Right cardiac atrium (tissue), 5 donors: ENCODE data around the gene CLCN6. TPM values are rescaled to one million over a fixed set of nuclear protein-coding genes. Genes with fewer than 3 reads are reported as not detected.

Source experiments
- polyA plus RNA-seq: library from polyadenylated mRNA; stranded (reverse); fragments of 200-250 nt; gene quantifications from one replicate; pipeline ENCODE4 v1.2.3, GENCODE V29; 2013
- total RNA-seq, 4 donors: library from RNA; stranded (reverse); fragmentation: NEBNext Ultra II Directional; extraction: Animal tissue kit (Norgen Biotek cat#: 25700); gene quantifications; one replicate each; pipeline ENCODE4 v1.2.1, GENCODE V29; 2021
- donor health status: healthy with polysubstance abuse.
- donor health status: DM: no; HTN: yes; CAD: no.
- donor health status: DM: no; HTN: no; CAD: no.
- donor health status: DM: no; HTN: yes; CAD: no; lungs with severe emphysema.
- donor health status: DM: yes; HTN: yes; CAD: no.

CLCN6 gene
- total and polyA plus RNA-seq, 5 donors: 16.2 to 54.9 (median 34.0) TPM

Other genes starting within 250 kb of the CLCN6 start
- gene FBXO2, start 151.8 kb upstream of the CLCN6 start, total RNA-seq: 10 to 100 TPM in 1 of 4 donors, 1 to 10 TPM in 3; 5.4 to 10.6 (median 6.5) TPM
- gene FBXO2, start 151.8 kb upstream of the CLCN6 start, polyA plus RNA-seq: 14.0 TPM
- 10 to 100 TPM; 18.5 to 30.1 (median 24.8) TPM for gene FBXO44, start 151.3 kb upstream of the CLCN6 start, total RNA-seq
- gene FBXO44, start 151.3 kb upstream of the CLCN6 start, polyA plus RNA-seq: 25.1 TPM
- gene FBXO6, start 142.0 kb upstream of the CLCN6 start, total RNA-seq: 1 to 10 TPM; 4.5 to 7.9 (median 5.9) TPM
- 9.9 TPM for gene FBXO6, start 142.0 kb upstream of the CLCN6 start, polyA plus RNA-seq
- 10 to 100 TPM; 15.5 to 20.3 (median 16.7) TPM for gene MAD2L2, start 125.0 kb upstream of the CLCN6 start, total RNA-seq
- 22.8 TPM for gene MAD2L2, start 125.0 kb upstream of the CLCN6 start, polyA plus RNA-seq
- under 1 TPM in 3 of 4 donors, not detected in 1; 0.03 to 0.08 (median 0.03) TPM for gene DRAXIN, start 114.5 kb upstream of the CLCN6 start, total RNA-seq
- 0.02 TPM for gene DRAXIN, start 114.5 kb upstream of the CLCN6 start, polyA plus RNA-seq
- 10 to 100 TPM; 17.5 to 25.0 (median 21.9) TPM for gene AGTRAP, start 70.1 kb upstream of the CLCN6 start, total RNA-seq
- gene AGTRAP, start 70.1 kb upstream of the CLCN6 start, polyA plus RNA-seq: 23.9 TPM
- 1 to 10 TPM; 1.3 to 2.7 (median 2.0) TPM for gene C1orf167, start 44.0 kb upstream of the CLCN6 start, total RNA-seq
- 4.0 TPM for gene C1orf167, start 44.0 kb upstream of the CLCN6 start, polyA plus RNA-seq
- gene MTHFR, start 227 bp upstream of the CLCN6 start, total RNA-seq: 10 to 100 TPM; 46.6 to 75.2 (median 58.9) TPM
- 36.7 TPM for gene MTHFR, start 227 bp upstream of the CLCN6 start, polyA plus RNA-seq
- gene NPPA, start 41.6 kb downstream of the CLCN6 start, total RNA-seq: over 10,000 TPM; 26,185 to 59,291 (median 38,228) TPM
- gene NPPA, start 41.6 kb downstream of the CLCN6 start, polyA plus RNA-seq: 45,715 TPM
- gene NPPB, start 52.8 kb downstream of the CLCN6 start, total RNA-seq: 1,000 to 10,000 TPM in 1 of 4 donors, 100 to 1,000 TPM in 1, 10 to 100 TPM in 2; 37.1 to 2,245 (median 160) TPM
- 1,679 TPM for gene NPPB, start 52.8 kb downstream of the CLCN6 start, polyA plus RNA-seq
- gene KIAA2013, start 120.2 kb downstream of the CLCN6 start, total RNA-seq: 10 to 100 TPM; 34.6 to 38.1 (median 36.3) TPM
- gene KIAA2013, start 120.2 kb downstream of the CLCN6 start, polyA plus RNA-seq: 37.3 TPM
- gene PLOD1, start 128.5 kb downstream of the CLCN6 start, total RNA-seq: 10 to 100 TPM; 49.5 to 77.8 (median 63.1) TPM
- 51.0 TPM for gene PLOD1, start 128.5 kb downstream of the CLCN6 start, polyA plus RNA-seq
- 100 to 1,000 TPM; 386 to 449 (median 419) TPM for gene MFN2, start 174.3 kb downstream of the CLCN6 start, total RNA-seq
- gene MFN2, start 174.3 kb downstream of the CLCN6 start, polyA plus RNA-seq: 237 TPM
- gene MIIP, start 213.3 kb downstream of the CLCN6 start, total RNA-seq: 10 to 100 TPM in 3 of 4 donors, 1 to 10 TPM in 1; 8.5 to 16.4 (median 12.5) TPM
- 12.5 TPM for gene MIIP, start 213.3 kb downstream of the CLCN6 start, polyA plus RNA-seq